ENCODE results near the gene BACH2.

- TF ChIP-seq CTCF (IDR thresholded peaks at IDR 0.05) = no peak
- TF ChIP-seq POLR2A (IDR thresholded peaks at IDR 0.05) = no peak
- no peak for TF ChIP-seq POLR2AphosphoS5 (IDR thresholded peaks at IDR 0.05)
Observed at GRCh38 chr6:90045535-90045934, 251.1 kb downstream of the BACH2 start.
